Spleen (tissue), 11 donors: ENCODE data around the gene AP1B1. TPM values are rescaled to one million over a fixed set of nuclear protein-coding genes. Genes with fewer than 3 reads are reported as not detected.

Experiments
- DNase-seq: peaks from one replicate; pipeline ENCODE4 v3.0.0-alpha.2; 2020
- H3K27ac ChIP-seq, 8 donors: fragments of 200-600 bp; sonication (generic) in 7 of 8; 1 replicate in 4 of 8; 2 replicates in 4 of 8; pipeline versions ENCODE4 v1.5.0 to v1.8.0; 2016 to 2021; ENCODE audit warnings: inconsistent platforms in 4 of 8, mild to moderate bottlenecking in 4 of 8, moderate library complexity in 1 of 8
- H3K27me3 ChIP-seq, 7 donors: fragments of 200-600 bp; sonication (generic) in 6 of 7; replicated peaks in 1 of 7; 1 replicate in 4 of 7; 2 replicates in 3 of 7; pipeline versions ENCODE4 v1.5.0 to v1.8.0; 2016 to 2021; ENCODE audit warnings: inconsistent platforms in 3 of 7, mild to moderate bottlenecking in 1 of 7
- H3K36me3 ChIP-seq, 6 donors: fragments of 200-600 bp; sonication (generic) in 5 of 6; 1 replicate in 4 of 6; 2 replicates in 2 of 6; pipeline versions ENCODE4 v1.5.0 to v1.8.0; 2016 to 2021; ENCODE audit warnings: inconsistent platforms in 2 of 6
- H3K4me1 ChIP-seq, 6 donors: fragments of 200-600 bp; sonication (generic) in 5 of 6; 1 replicate in 3 of 6; 2 replicates in 3 of 6; pipeline versions ENCODE4 v1.5.0 to v1.8.0; 2016 to 2021; ENCODE audit warnings: inconsistent platforms in 3 of 6
- H3K4me3 ChIP-seq, 8 donors: fragments of 200-600 bp; sonication (generic) in 7 of 8; 1 replicate in 4 of 8; 2 replicates in 4 of 8; pipeline versions ENCODE4 v1.5.0 to v1.8.0; 2016 to 2021; ENCODE audit warnings: inconsistent platforms in 4 of 8, mild to moderate bottlenecking in 4 of 8, moderate library complexity in 2 of 8
- H3K9me3 ChIP-seq, 8 donors: fragments of 200-600 bp; sonication (generic) in 7 of 8; 1 replicate in 4 of 8; 2 replicates in 4 of 8; pipeline versions ENCODE4 v1.5.0 to v1.8.0; 2016 to 2021; ENCODE audit warnings: inconsistent platforms in 4 of 8
- CTCF ChIP-seq, 11 experiments: fragments of 200-600 bp in 7 of 11; fragments of 450-650 bp in 4 of 11; sonication (generic) in 4 of 11; IDR thresholded peaks in 8 of 11; conservative IDR thresholded peaks in 3 of 11; 1 replicate in 7 of 11; 2 replicates in 4 of 11; pipeline versions ENCODE4 v1.4.0 to v1.8.0; 2016 to 2021; ENCODE audit warnings: antibody characterized with exemption in 11 of 11, inconsistent platforms in 4 of 11, mild to moderate bottlenecking in 1 of 11
- POLR2A ChIP-seq, 3 donors: fragments of 450-650 bp; IDR thresholded peaks; one replicate each; pipeline ENCODE4 v1.5.1; 2017; ENCODE audit warnings: antibody characterized with exemption in 3 of 3, mild to moderate bottlenecking in 1 of 3
- POLR2AphosphoS5 ChIP-seq, 3 donors: sonication (generic); formaldehyde crosslinking; IDR thresholded peaks; one replicate each; pipeline ENCODE4 v1.5.1; 2017; ENCODE audit warnings: antibody characterized with exemption in 3 of 3
- WGBS, 5 donors: extraction: QIAGEN DNeasy Blood & Tissue Kit in 3 of 5; methylation state at CpG; one replicate each; pipeline versions ENCODE4 v1.1.5 to v1.1.7; 2013 to 2018; 5-methylcytosine and 5-hydroxymethylcytosine counted together
- intact Hi-C: fragments of 100-400 bp; cut with DNase I; formaldehyde crosslinking; loops from one replicate; pipeline ENCODE4 v1.15.0; 2023; ENCODE audit warnings: low total_unique reads
- polyA plus RNA-seq, 3 donors: library from polyadenylated mRNA; stranded (reverse); fragments of 200-250 nt; gene quantifications; one replicate each; pipeline ENCODE4 v1.2.1, GENCODE V29; 2013
- total RNA-seq, 7 donors: library from RNA; depleted of rRNA in 3 of 7; stranded (reverse); fragments of >200 nt in 3 of 7; fragmentation: NEBNext Ultra II Directional in 4 of 7; extraction: Animal tissue kit (Norgen Biotek cat#: 25700) in 4 of 7; gene quantifications; one replicate each; pipeline versions ENCODE4 v1.1.0 to v1.2.1, GENCODE V29; 2016 to 2021
- donor health status: healthy with polysubstance abuse.
- donor health status: DM: no; HTN: no; CAD: no; lungs with moderate emphysema.
- donor health status: DM: no; HTN: no; CAD: no.
- donor health status: Bipolar disorder and iron deficiency.
- donor health status: healthy.
- donor health status: DM: no; HTN: no; CAD: no.
- donor health status: DM: yes; HTN: yes; CAD: no.

Gene AP1B1
- total and polyA plus RNA-seq, 10 donors: 43.3 to 150 (median 110) TPM

- Histone ChIP-seq H3K27ac (peak overlapping the region; percentile 76 to 97 (median 90)), H3K36me3 (peaks cover 0 to 43% (median 5%) of the 10 kb centered on the region in 6 donors), H3K27me3 (no peaks in the 10 kb centered on the region), H3K4me1 (peaks cover 50 to 77% (median 71%) of the 10 kb centered on the region in 6 donors), H3K4me3 (peak overlapping the region in 5 of 8 donors; percentile 79 to 95 (median 83)), H3K9me3 (no peaks in the 10 kb centered on the region)
- WGBS, 5 donors: 58 to 68% (median 62%) methylated on average over 8 of the region's 8 CpGs
- intact Hi-C loops: no loop called here
- no peak for TF ChIP-seq CTCF (IDR thresholded peaks at IDR 0.05 in 8 of 11, conservative IDR thresholded peaks at IDR 0.05 in 3 of 11)
- DNase-seq: no peak
Observed at GRCh38 chr22:29386708-29387107, 1.7 kb downstream of the AP1B1 start.

GRCh38 chr22:29385748-29386147, 2.6 kb downstream of the AP1B1 start:
- H3K36me3 ChIP-seq: peaks cover 0 to 53% (median 6%) of the 10 kb centered on the region in 6 donors
- intact Hi-C loops: no loop called here
- H3K27me3 ChIP-seq: no peaks in the 10 kb centered on the region
- peak overlapping the region; percentile 76 to 97 (median 90) for H3K27ac ChIP-seq
- TF ChIP-seq POLR2AphosphoS5 (IDR thresholded peaks at IDR 0.05) (peak in 1 of 3 donors; percentile 85), POLR2A (IDR thresholded peaks at IDR 0.05) (no peak)
- no peaks in the 10 kb centered on the region for H3K9me3 ChIP-seq
- 17 to 29% (median 21%) methylated on average over 4 of the region's 4 CpGs for WGBS, 5 donors
- peaks cover 50 to 86% (median 78%) of the 10 kb centered on the region in 6 donors for H3K4me1 ChIP-seq
- H3K4me3 ChIP-seq: peak overlapping the region in 3 of 8 donors; percentile 6 to 95 (median 82)
- DNase-seq: peak; percentile 83

GRCh38 chr22:29385151-29385704, 3.1 kb downstream of the AP1B1 start:
- TF ChIP-seq CTCF (IDR thresholded peaks at IDR 0.05 in 8 of 11, conservative IDR thresholded peaks at IDR 0.05 in 3 of 11) (no peak), POLR2AphosphoS5 (IDR thresholded peaks at IDR 0.05) (no peak), POLR2A (IDR thresholded peaks at IDR 0.05) (no peak)
- Histone ChIP-seq H3K4me1 (peaks cover 50 to 91% (median 83%) of the 10 kb centered on the region in 6 donors), H3K27me3 (no peaks in the 10 kb centered on the region), H3K4me3 (peak overlapping the region in 2 of 8 donors; percentile 6 to 95), H3K27ac (peak overlapping the region in 6 of 8 donors; percentile 83 to 97 (median 93)), H3K9me3 (no peaks in the 10 kb centered on the region), H3K36me3 (peaks cover 0 to 58% (median 6%) of the 10 kb centered on the region in 6 donors)
- WGBS, 5 donors: 75 to 86% (median 79%) methylated on average over 3 of the region's 3 CpGs
- DNase-seq: no peak
- intact Hi-C loops: no loop called here

- H3K4me1 ChIP-seq: peaks cover 47 to 97% (median 82%) of the 10 kb centered on the region in 6 donors
- no peaks in the 10 kb centered on the region for H3K9me3 ChIP-seq
- WGBS, 5 donors: 97 to 100% (median 100%) methylated on average over 1 of the region's 1 CpG
- H3K36me3 ChIP-seq: peaks cover 0 to 73% (median 6%) of the 10 kb centered on the region in 6 donors
- no peak for TF ChIP-seq POLR2AphosphoS5 (IDR thresholded peaks at IDR 0.05)
- no peak for TF ChIP-seq POLR2A (IDR thresholded peaks at IDR 0.05)
- TF ChIP-seq CTCF (IDR thresholded peaks at IDR 0.05 in 8 of 11, conservative IDR thresholded peaks at IDR 0.05 in 3 of 11): no peak
- no peaks in the 10 kb centered on the region for H3K27me3 ChIP-seq
- H3K4me3 ChIP-seq: no peak overlapping the region
- H3K27ac ChIP-seq: peak overlapping the region in 6 of 8 donors; percentile 10 to 97 (median 93)
- DNase-seq: no peak
- intact Hi-C loops: no loop called here
Observed at GRCh38 chr22:29383740-29384139, 4.6 kb downstream of the AP1B1 start.
